K562 (cell line): ENCODE data around the gene HOXB5. TPM values are rescaled to one million over a fixed set of nuclear protein-coding genes. Genes with fewer than 3 reads are reported as not detected.

ENCODE experiments used
- ARID1B ChIP-seq: fragments of 450-650 bp; IDR thresholded peaks from 2 replicates; pipeline ENCODE4 v1.6.1; 2016; ENCODE audit warnings: antibody characterized with exemption, mild to moderate bottlenecking, inconsistent platforms
- BRCA1 ChIP-seq, 2 experiments: fragments of 450-650 bp in 1 of 2; sonication (generic) in 1 of 2; formaldehyde crosslinking in 1 of 2; IDR thresholded peaks; 2 replicates each; pipeline versions ENCODE4 v1.5.0 to v1.6.1; 2017 to 2020; ENCODE audit warnings: mild to moderate bottlenecking in 1 of 2, missing genetic modification reagents in 1 of 2
- CREB3L1 ChIP-seq: fragments of 450-650 bp; IDR thresholded peaks from 2 replicates; pipeline ENCODE4 v1.6.1; 2014; ENCODE audit warnings: low read depth, mild to moderate bottlenecking, moderate library complexity, borderline replicate concordance
- CSDE1 ChIP-seq, 2 experiments: fragments of 450-650 bp; IDR thresholded peaks; 2 replicates each; pipeline ENCODE4 v1.6.1; 2016; ENCODE audit warnings: mild to moderate bottlenecking in 1 of 2
- FOXA3 ChIP-seq, 2 experiments: fragments of 450-650 bp in 1 of 2; sonication (generic) in 1 of 2; formaldehyde crosslinking; IDR thresholded peaks in 1 of 2; conservative IDR thresholded peaks in 1 of 2; 2 replicates each; pipeline versions ENCODE4 v1.4.0 to v1.8.0; 2020 to 2022; ENCODE audit warnings: mild to moderate bottlenecking in 2 of 2, missing genetic modification reagents in 1 of 2
- FOXP1 ChIP-seq: sonication (generic); formaldehyde crosslinking; IDR thresholded peaks from 2 replicates; pipeline ENCODE4 v1.8.0; 2022; ENCODE audit warnings: mild to moderate bottlenecking, missing genetic modification reagents
- ILF3 ChIP-seq: fragments of 450-650 bp; IDR thresholded peaks from 2 replicates; pipeline ENCODE4 v1.6.1; 2018; ENCODE audit warnings: antibody characterized with exemption, mild to moderate bottlenecking, moderate library complexity, borderline replicate concordance
- IRF2 ChIP-seq: sonication (generic); formaldehyde crosslinking; IDR thresholded peaks from 2 replicates; pipeline ENCODE4 v1.8.1; 2022; ENCODE audit warnings: mild to moderate bottlenecking, missing genetic modification reagents
- KLF6 ChIP-seq: fragments of 250-450 bp; sonication (Bioruptor Pico); IDR thresholded peaks from 2 replicates; pipeline ENCODE4 v1.4.0; 2020; ENCODE audit warnings: mild to moderate bottlenecking, moderate library complexity, borderline replicate concordance
- MAX ChIP-seq: sonication (generic); formaldehyde crosslinking; IDR thresholded peaks from 2 replicates; pipeline ENCODE4 v1.9.0; 2022; ENCODE audit warnings: mild to moderate bottlenecking, missing genetic modification reagents
- NFE2 ChIP-seq: IDR thresholded peaks from 2 replicates; pipeline ENCODE4 v1.6.1; 2014; ENCODE audit warnings: antibody characterized with exemption, low read depth
- NR0B1 ChIP-seq: fragments of 450-650 bp; IDR thresholded peaks from one replicate; pipeline ENCODE4 v1.6.1; 2018; ENCODE audit warnings: mild to moderate bottlenecking, moderate library complexity; ENCODE audit not compliant: partially characterized antibody
- PBX2 ChIP-seq, 2 experiments: IDR thresholded peaks in 1 of 2; conservative IDR thresholded peaks in 1 of 2; 2 replicates each; pipeline ENCODE4 v1.6.1; 2016; ENCODE audit warnings: low read depth in 2 of 2, mild to moderate bottlenecking in 1 of 2, missing compliant biosample characterization in 1 of 2, missing genetic modification characterization in 1 of 2, moderate library complexity in 1 of 2
- PHTF2 ChIP-seq: fragments of 250-450 bp; sonication (Bioruptor Pico); IDR thresholded peaks from 2 replicates; pipeline ENCODE4 v1.5.0; 2021; ENCODE audit warnings: mild to moderate bottlenecking
- PURB ChIP-seq: sonication (generic); formaldehyde crosslinking; IDR thresholded peaks from 2 replicates; pipeline ENCODE4 v1.9.0; 2021; ENCODE audit warnings: low read depth, mild to moderate bottlenecking, missing genetic modification reagents
- THRAP3 ChIP-seq: fragments of 450-650 bp; IDR thresholded peaks from 2 replicates; pipeline ENCODE4 v1.6.1; 2016; ENCODE audit warnings: mild to moderate bottlenecking, inconsistent platforms, borderline replicate concordance
- ZMIZ1 ChIP-seq, 2 experiments: fragments of 150-350 bp in 1 of 2; IDR thresholded peaks; 2 replicates each; pipeline ENCODE4 v1.6.1; 2012 to 2016; ENCODE audit warnings: low read depth in 2 of 2, low read length in 2 of 2, mild to moderate bottlenecking in 1 of 2, moderate library complexity in 1 of 2
- polyA plus RNA-seq, 8 experiments: library from polyadenylated mRNA; depleted of rRNA in 4 of 8; stranded (reverse) in 5 of 8; unstranded in 3 of 8; fragments of >200 nt; fragmentation: Nextera tagmentation in 2 of 8; fragmentation: Illumina TruSeq in 1 of 8; extraction: Ambion mirVana in 2 of 8; extraction: Trizol in 1 of 8; gene quantifications; 2 replicates each; pipeline versions ENCODE4 v1.2.1 to v1.2.3, GENCODE V29; 2011 to 2014; ENCODE audit warnings: inconsistent platforms in 1 of 8, missing spikeins in 1 of 8
- total RNA-seq, 7 experiments: library from RNA; depleted of rRNA in 6 of 7; stranded (reverse); fragments of >200 nt in 6 of 7; fragmentation: Illumina TruSeq in 2 of 7; extraction: Trizol in 2 of 7; gene quantifications; 2 replicates each; pipeline versions ENCODE4 v1.2.1 to v1.2.3, GENCODE V29; 2011 to 2021; ENCODE audit warnings: low replicate concordance in 1 of 7

Gene HOXB5
- total and polyA plus RNA-seq, 9 of the 15 experiments (the other 6 are each of a cell fraction or from before 2014, with no cell fraction given): 0.24 to 2.7 (median 0.65) TPM

- TF ChIP-seq PBX2 (CRISPR knock-in tag; IDR thresholded peaks at IDR 0.05; ENCODE audit: low read depth): no peak
- no peak for TF ChIP-seq PBX2 (tag; conservative IDR thresholded peaks at IDR 0.05; ENCODE audit: low read depth)
- TF ChIP-seq BRCA1 (IDR thresholded peaks at IDR 0.05): no peak
- TF ChIP-seq BRCA1 (CRISPR knock-in tag; IDR thresholded peaks at IDR 0.05): no peak
- TF ChIP-seq NFE2: no peak
- no peak for TF ChIP-seq CREB3L1
- no peak for TF ChIP-seq ZMIZ1 (IDR thresholded peaks at IDR 0.05; ENCODE audit: low read depth in 2 of 2, low read length in 2 of 2)
- no peak for TF ChIP-seq KLF6 (CRISPR knock-in tag)
- no peak for TF ChIP-seq IRF2 (CRISPR knock-in tag)
- TF ChIP-seq MAX (CRISPR knock-in tag): no peak
- TF ChIP-seq ARID1B: no peak
- no peak for TF ChIP-seq THRAP3
- peak in 1 of 2 experiments; percentile 75; a peak in 1 of 4 replicates for TF ChIP-seq CSDE1 (IDR thresholded peaks at IDR 0.05)
- TF ChIP-seq FOXA3 (CRISPR knock-in tag; conservative IDR thresholded peaks at IDR 0.05 in 1 of 2, IDR thresholded peaks at IDR 0.05 in 1 of 2): 0 out of 4 replicates have a peak, but pooled peaks of 1 of the 2 experiments have one; percentile 17
- no peak for TF ChIP-seq FOXP1
- no peak for TF ChIP-seq PHTF2 (CRISPR knock-in tag)
- no peak for TF ChIP-seq NR0B1
- TF ChIP-seq PURB: no peak
- no peak for TF ChIP-seq ILF3
These were observed 51.9 kb downstream of the HOXB5 start (continued) for GRCh38 chr17:48541577-48542113.
